GM12891 (cell line): ENCODE results near the gene CNRIP1.

Source experiments
- POLR2A ChIP-seq: IDR thresholded peaks from 2 replicates; pipeline ENCODE4 v1.6.1; 2011; ENCODE audit warnings: low read depth, low read length, control low read depth
- POLR2AphosphoS5 ChIP-seq: IDR thresholded peaks from 2 replicates; pipeline ENCODE4 v1.6.1; 2011; ENCODE audit warnings: low read depth, low read length, control low read depth
- POU2F2 ChIP-seq: IDR thresholded peaks from 2 replicates; pipeline ENCODE4 v1.6.1; 2011; ENCODE audit warnings: low read depth, mild to moderate bottlenecking, control low read depth, low read length, moderate library complexity
- SPI1 ChIP-seq: IDR thresholded peaks from 2 replicates; pipeline ENCODE4 v1.6.1; 2011; ENCODE audit warnings: low read depth, low read length, control low read depth
- TAF1 ChIP-seq: IDR thresholded peaks from 2 replicates; pipeline ENCODE4 v1.6.1; 2011; ENCODE audit warnings: low read depth, low read length, control low read depth

- no peak for TF ChIP-seq POLR2AphosphoS5
- no peak for TF ChIP-seq POLR2A
- TF ChIP-seq SPI1 = no peak
- TF ChIP-seq TAF1 = no peak
- TF ChIP-seq POU2F2 = no peak
Measured at GRCh38 chr2:68250652-68251186, 69.0 kb downstream of the CNRIP1 start.
